Posterior vena cava (tissue), 2 donors: ENCODE data around the gene NFYC. TPM values are rescaled to one million over a fixed set of nuclear protein-coding genes. Genes with fewer than 3 reads are reported as not detected.

Experiments used
- DNase-seq: peaks from one replicate; pipeline ENCODE4 v3.0.0-alpha.2; 2020; ENCODE audit warnings: low spot score
- intact Hi-C, 2 donors: fragments of 100-400 bp; cut with DNase I; formaldehyde crosslinking; loops; one replicate each; pipeline versions ENCODE4 v1.14.1 to v1.14.2; 2022 to 2023
- long read RNA-seq, 2 donors: library from polyadenylated mRNA; unstranded; transcript quantifications; one replicate each; pipeline ENCODE4 v2.0.0, GENCODE V29; 2020 to 2021
- total RNA-seq, 2 donors: library from RNA; stranded (reverse); fragmentation: NEBNext Ultra II Directional; extraction: Animal tissue kit (Norgen Biotek cat#: 25700); gene quantifications; one replicate each; pipeline ENCODE4 v1.2.1, GENCODE V29; 2021
- donor health status: DM: yes; HTN: yes; CAD: no.
- donor health status: DM: yes; HTN: yes; CAD: no.

Gene NFYC
- 10 to 100 TPM; 33.5 to 44.8 TPM for total RNA-seq
- long read RNA-seq, donor 1, transcript NFYC-213 (10 exons, 1,950 nt), result major isoform, 19 of 32 reads
- long read RNA-seq, donor 1, partial matches to known transcripts, result 3 of 32 reads
- long read RNA-seq, donor 1, other reads (novel, unspliced or antisense), result 7 of 32 reads
- long read RNA-seq, donor 2, transcript NFYC-213 (10 exons, 1,950 nt), result major isoform, 83 of 114 reads
- long read RNA-seq, donor 2, partial matches to known transcripts, result 8 of 114 reads
- long read RNA-seq, donor 2, other reads (novel, unspliced or antisense), result 18 of 114 reads

GRCh38 chr1:40691538-40692428, at the start of gene NFYC:
TSS of gene NFYC (plus strand) at chr1:40691704. CDS start at chr1:40738844, 47,140 bp downstream.
- peak; percentile 99 for DNase-seq
- intact Hi-C loops, result no loop called here

- intact Hi-C loops, result no loop called here
Measured at GRCh38 chr1:40645118-40645680, 46.3 kb upstream of the NFYC start.

GRCh38 chr1:40646315-40646714, 45.2 kb upstream of the NFYC start:
- DNase-seq, result no peak
- intact Hi-C loops, result no loop called here

More at GRCh38 chr1:40645118-40645680, 46.3 kb upstream of the NFYC start:
- DNase-seq, result no peak

- intact Hi-C loops, result no loop called here
- no peak for DNase-seq
Measured at GRCh38 chr1:40648200-40648599, 43.3 kb upstream of the NFYC start.

- intact Hi-C loops, result no loop called here
- DNase-seq, result no peak
Measured at GRCh38 chr1:40648928-40649591, 42.4 kb upstream of the NFYC start.

- intact Hi-C loops, result no loop called here
- no peak for DNase-seq
Measured at GRCh38 chr1:40649592-40649930, 41.9 kb upstream of the NFYC start.

GRCh38 chr1:40650075-40650474, 41.4 kb upstream of the NFYC start:
- no peak for DNase-seq
- intact Hi-C loops, result no loop called here

- no peak for DNase-seq
- intact Hi-C loops, result no loop called here
Measured at GRCh38 chr1:40651138-40651857, 40.2 kb upstream of the NFYC start.

GRCh38 chr1:40652468-40652867, 39.0 kb upstream of the NFYC start:
- intact Hi-C loops, result no loop called here
- no peak for DNase-seq

- intact Hi-C loops, result no loop called here
Measured at GRCh38 chr1:40652979-40653378, 38.5 kb upstream of the NFYC start.

GRCh38 chr1:40653851-40654537, 37.5 kb upstream of the NFYC start:
- DNase-seq, result no peak
- intact Hi-C loops, result no loop called here

More at GRCh38 chr1:40652979-40653378, 38.5 kb upstream of the NFYC start:
- DNase-seq, result no peak

- intact Hi-C loops, result no loop called here
- DNase-seq, result no peak
Measured at GRCh38 chr1:40657046-40657445, 34.5 kb upstream of the NFYC start.

- peak; percentile 36 for DNase-seq
- intact Hi-C loops, result no loop called here
Measured at GRCh38 chr1:40658751-40659648, 32.5 kb upstream of the NFYC start.

- no peak for DNase-seq
- intact Hi-C loops, result no loop called here
Measured at GRCh38 chr1:40659649-40659947, 31.9 kb upstream of the NFYC start.

GRCh38 chr1:40661678-40662077, 29.8 kb upstream of the NFYC start:
- peak; percentile 51 for DNase-seq
- intact Hi-C loops, result no loop called here

GRCh38 chr1:40662151-40662550, 29.4 kb upstream of the NFYC start:
- intact Hi-C loops, result no loop called here
- peak; percentile 44 for DNase-seq

- DNase-seq, result peak; percentile 55
- intact Hi-C loops, result no loop called here
Measured at GRCh38 chr1:40662864-40663263, 28.6 kb upstream of the NFYC start.
